ENCODE measurements around the gene TRPC4AP.

The TRPC4AP gene

GRCh38 chr20:35001596-35002362 is 90.8 kb downstream of the TRPC4AP start:
- no peak for DNase-seq (ENCODE audit: low read depth)

GRCh38 chr20:35000922-35001595 is 91.5 kb downstream of the TRPC4AP start:
- no peak for DNase-seq (ENCODE audit: low read depth)

- no peak for DNase-seq (ENCODE audit: low read depth)
Observed at GRCh38 chr20:35000311-35000921, 92.2 kb downstream of the TRPC4AP start.

GRCh38 chr20:34999782-35000181 is 92.8 kb downstream of the TRPC4AP start:
- DNase-seq (ENCODE audit: low read depth), result no peak

- DNase-seq (ENCODE audit: low read depth), result no peak
Observed at GRCh38 chr20:34999021-34999451, 93.6 kb downstream of the TRPC4AP start.

- DNase-seq (ENCODE audit: low read depth), result no peak
Observed at GRCh38 chr20:34998331-34998950, 94.2 kb downstream of the TRPC4AP start.

GRCh38 chr20:34997774-34998173 is 94.8 kb downstream of the TRPC4AP start:
- no peak for DNase-seq (ENCODE audit: low read depth)

- DNase-seq (ENCODE audit: low read depth), result no peak
Observed at GRCh38 chr20:34997131-34997561, 95.5 kb downstream of the TRPC4AP start.

- no peak for DNase-seq (ENCODE audit: low read depth)
Observed at GRCh38 chr20:34996243-34997028, 96.2 kb downstream of the TRPC4AP start.

GRCh38 chr20:34995696-34996095 is 96.9 kb downstream of the TRPC4AP start:
- DNase-seq (ENCODE audit: low read depth), result no peak

GRCh38 chr20:34995192-34995591 is 97.4 kb downstream of the TRPC4AP start:
- no peak for DNase-seq (ENCODE audit: low read depth)

- no peak for DNase-seq (ENCODE audit: low read depth)
Observed at GRCh38 chr20:34994509-34995131, 98.0 kb downstream of the TRPC4AP start.

GRCh38 chr20:34993941-34994508 is 98.6 kb downstream of the TRPC4AP start:
- no peak for DNase-seq (ENCODE audit: low read depth)

GRCh38 chr20:34992751-34993417 is 99.7 kb downstream of the TRPC4AP start:
- DNase-seq (ENCODE audit: low read depth), result no peak

GRCh38 chr20:34990661-34991214 is 101.9 kb downstream of the TRPC4AP start:
- no peak for DNase-seq (ENCODE audit: low read depth)

GRCh38 chr20:34990231-34990630 is 102.4 kb downstream of the TRPC4AP start:
- DNase-seq (ENCODE audit: low read depth), result no peak

GRCh38 chr20:34989670-34990069 is 102.9 kb downstream of the TRPC4AP start:
- no peak for DNase-seq (ENCODE audit: low read depth)

GRCh38 chr20:34989118-34989517 is 103.5 kb downstream of the TRPC4AP start:
- no peak for DNase-seq (ENCODE audit: low read depth)

- no peak for DNase-seq (ENCODE audit: low read depth)
Observed at GRCh38 chr20:34988191-34988540, 104.4 kb downstream of the TRPC4AP start.

Measured in stimulated activated CD8-positive, alpha-beta memory T cell treated with anti-CD3 and anti-CD28 coated beads, Interleukin-12 subunit alpha, Interleukin-12 subunit beta, amount 100 ng/mL, for 4 hours (primary cell).